Cerebellar cortex (tissue), 1 donor: Measurements from ENCODE around the gene BMPER.

Experiments
- DNase-seq: peaks from one replicate; pipeline ENCODE4 v3.0.0-alpha.2; 2015; ENCODE audit warnings: low spot score

Gene BMPER

GRCh38 chr7:34177476-34177875, 272.1 kb downstream of the BMPER start:
- DNase-seq, result no peak

GRCh38 chr7:34181271-34181958, 276.1 kb downstream of the BMPER start:
- DNase-seq, result no peak

GRCh38 chr7:34184466-34184865, 279.1 kb downstream of the BMPER start:
- no peak for DNase-seq

- DNase-seq, result no peak
Measured at GRCh38 chr7:34187798-34188307, 282.5 kb downstream of the BMPER start.

GRCh38 chr7:34189031-34189430, 283.7 kb downstream of the BMPER start:
- no peak for DNase-seq

GRCh38 chr7:34190299-34190698, 285.0 kb downstream of the BMPER start:
- DNase-seq, result peak; percentile 95

GRCh38 chr7:34191162-34191561, 285.8 kb downstream of the BMPER start:
- no peak for DNase-seq

- peak; percentile 81 for DNase-seq
Measured at GRCh38 chr7:34191771-34192479, 286.6 kb downstream of the BMPER start.

GRCh38 chr7:34192906-34193305, 287.6 kb downstream of the BMPER start:
- DNase-seq, result no peak

- DNase-seq, result no peak
Measured at GRCh38 chr7:34198231-34198641, 292.9 kb downstream of the BMPER start.
